ENCODE measurements around the gene ACYP1. TPM values are rescaled to one million over a fixed set of nuclear protein-coding genes. Genes with fewer than 3 reads are reported as not detected.
A peak's percentile ranks its signal among the peaks of the same experiment; 100 is the strongest.

Gene ACYP1
- total and polyA plus RNA-seq, 9 of the 15 experiments (the other 6 are each of a cell fraction or from before 2014, with no cell fraction given) = 19.9 to 113 (median 52.3) TPM

DNA sequence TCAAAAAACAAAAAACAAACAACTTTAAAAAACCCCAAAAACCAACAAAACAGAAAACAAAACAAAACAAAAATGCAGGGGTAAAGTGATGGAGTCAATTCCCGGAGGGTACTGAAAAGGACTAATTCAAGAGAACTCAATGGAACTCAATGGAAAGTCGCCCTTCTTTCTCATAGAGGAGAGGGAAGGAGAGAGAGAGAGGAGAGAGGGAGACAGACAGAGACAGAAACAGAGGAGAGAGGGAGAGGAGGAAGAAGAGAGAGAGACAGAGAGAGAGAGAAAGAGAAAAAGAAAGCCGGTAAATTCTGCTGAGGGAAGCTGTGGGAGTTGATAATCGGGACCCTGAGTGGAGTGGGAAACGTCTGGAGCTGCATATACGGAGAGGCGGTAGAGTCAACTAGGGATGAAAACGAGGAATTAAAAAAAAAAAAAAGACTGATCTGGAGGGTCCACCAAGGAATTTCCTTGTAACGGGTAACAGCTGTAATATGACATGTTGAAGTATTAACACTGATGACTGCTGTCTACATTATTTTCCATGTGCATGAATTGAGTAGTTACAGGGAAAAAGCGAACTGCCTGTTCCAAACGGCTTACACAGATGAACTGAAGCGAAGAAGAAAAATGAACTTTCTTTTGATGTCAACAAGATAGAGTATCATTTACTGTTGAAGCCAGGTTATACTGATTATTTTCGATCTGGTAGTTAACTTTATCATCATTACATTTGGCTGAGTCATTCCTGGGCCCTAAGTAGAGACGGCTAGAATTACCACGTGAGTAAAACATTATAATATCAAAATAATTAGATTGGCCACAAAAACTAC lies 4.7 kb upstream of the ACYP1 start (continued):
- TF ChIP-seq, protein P1, sequence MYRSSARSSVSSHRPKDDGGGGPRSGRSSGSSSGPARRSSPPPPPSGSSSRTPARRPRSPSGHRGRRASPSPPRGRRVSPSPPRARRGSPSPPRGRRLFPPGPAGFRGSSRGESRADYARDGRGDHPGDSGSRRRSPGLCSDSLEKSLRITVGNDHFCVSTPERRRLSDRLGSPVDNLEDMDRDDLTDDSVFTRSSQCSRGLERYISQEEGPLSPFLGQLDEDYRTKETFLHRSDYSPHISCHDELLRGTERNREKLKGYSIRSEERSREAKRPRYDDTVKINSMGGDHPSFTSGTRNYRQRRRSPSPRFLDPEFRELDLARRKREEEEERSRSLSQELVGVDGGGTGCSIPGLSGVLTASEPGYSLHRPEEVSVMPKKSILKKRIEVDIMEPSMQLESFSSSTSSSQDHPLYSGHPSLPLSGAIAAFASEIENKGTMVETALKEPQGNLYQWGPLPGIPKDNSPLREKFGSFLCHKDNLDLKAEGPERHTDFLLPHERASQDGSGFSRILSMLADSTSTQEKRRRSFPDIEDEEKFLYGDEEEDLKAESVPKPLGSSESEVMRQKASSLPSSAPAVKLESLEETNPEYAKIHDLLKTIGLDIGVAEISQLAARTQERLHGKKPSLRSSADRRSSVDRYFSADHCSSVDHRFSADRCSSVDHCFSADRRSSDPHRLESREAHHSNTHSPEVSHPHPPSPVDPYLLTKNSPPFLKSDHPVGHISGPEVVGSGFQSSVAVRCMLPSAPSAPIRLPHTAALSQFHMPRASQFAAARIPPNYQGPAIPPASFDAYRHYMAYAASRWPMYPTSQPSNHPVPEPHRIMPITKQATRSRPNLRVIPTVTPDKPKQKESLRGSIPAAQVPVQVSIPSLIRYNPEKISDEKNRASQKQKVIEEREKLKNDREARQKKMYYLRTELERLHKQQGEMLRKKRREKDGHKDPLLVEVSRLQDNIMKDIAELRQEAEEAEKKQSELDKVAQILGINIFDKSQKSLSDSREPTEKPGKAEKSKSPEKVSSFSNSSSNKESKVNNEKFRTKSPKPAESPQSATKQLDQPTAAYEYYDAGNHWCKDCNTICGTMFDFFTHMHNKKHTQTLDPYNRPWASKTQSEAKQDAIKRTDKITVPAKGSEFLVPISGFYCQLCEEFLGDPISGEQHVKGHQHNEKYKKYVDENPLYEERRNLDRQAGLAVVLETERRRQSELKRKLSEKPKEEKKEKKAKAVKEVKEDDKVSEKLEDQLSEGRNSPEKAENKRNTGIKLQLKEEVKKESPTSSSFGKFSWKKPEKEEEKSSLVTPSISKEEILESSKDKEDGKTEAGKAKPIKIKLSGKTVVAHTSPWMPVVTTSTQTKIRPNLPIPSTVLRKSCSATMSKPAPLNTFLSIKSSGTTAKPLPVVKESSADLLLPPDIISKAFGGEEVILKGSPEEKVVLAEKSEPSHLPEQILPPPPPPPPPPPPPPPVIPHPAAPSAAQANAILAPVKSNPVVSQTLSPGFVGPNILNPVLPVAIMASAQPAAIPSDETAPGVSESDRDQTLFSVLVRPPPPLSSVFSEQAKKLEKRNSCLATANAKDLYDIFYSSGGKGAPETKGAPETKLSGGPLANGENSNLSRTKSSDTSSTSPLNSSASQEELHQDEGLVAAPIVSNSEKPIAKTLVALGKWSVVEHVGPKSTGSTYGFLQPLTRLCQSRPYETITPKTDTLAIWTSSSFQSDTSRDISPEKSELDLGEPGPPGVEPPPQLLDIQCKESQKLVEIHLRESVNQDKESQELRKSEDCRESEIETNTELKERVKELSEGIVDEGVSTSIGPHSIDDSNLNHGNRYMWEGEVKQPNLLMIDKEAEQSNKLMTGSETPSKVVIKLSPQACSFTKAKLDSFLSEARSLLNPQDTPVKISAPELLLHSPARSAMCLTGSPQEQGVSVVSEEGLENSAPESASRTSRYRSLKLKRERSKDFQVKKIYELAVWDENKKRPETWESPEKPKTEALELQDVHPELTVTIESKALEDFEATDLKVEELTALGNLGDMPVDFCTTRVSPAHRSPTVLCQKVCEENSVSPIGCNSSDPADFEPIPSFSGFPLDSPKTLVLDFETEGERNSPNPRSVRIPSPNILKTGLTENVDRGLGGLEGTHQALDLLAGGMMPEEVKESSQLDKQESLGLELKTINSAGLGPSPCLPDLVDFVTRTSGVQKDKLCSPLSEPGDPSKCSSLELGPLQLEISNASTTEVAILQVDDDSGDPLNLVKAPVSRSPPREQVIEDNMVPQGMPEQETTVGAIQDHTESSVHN (IDR thresholded peaks at IDR 0.05; ENCODE audit: borderline replicate concordance in 1 of 2, low read depth in 1 of 2) = no peak
- TF ChIP-seq SIN3A (IDR thresholded peaks at IDR 0.05; ENCODE audit: borderline replicate concordance in 2 of 2, control insufficient read depth in 1 of 2, low read depth in 2 of 2, low read length in 2 of 2) (no peak), ZNF512 (tag; IDR thresholded peaks at IDR 0.05) (peak; percentile 86), ZNF717 (CRISPR knock-in tag; IDR thresholded peaks at IDR 0.05) (no peak), GABPA (tag; conservative IDR thresholded peaks at IDR 0.05; ENCODE audit: low read depth) (no peak), ZNF316 (IDR thresholded peaks at IDR 0.05) (peak; percentile 91), PYGO2 (tag; IDR thresholded peaks at IDR 0.05) (no peak), CCAR2 (IDR thresholded peaks at IDR 0.05; ENCODE audit: low read depth, low read length) (no peak), POU5F1 (IDR thresholded peaks at IDR 0.05; ENCODE audit: borderline replicate concordance, low read depth, low read length, partially characterized antibody) (no peak), TRIM24 (IDR thresholded peaks at IDR 0.05) (0 out of 4 replicates have a peak, but pooled peaks have one; percentile 5 to 10), STAT5A (IDR thresholded peaks at IDR 0.05; ENCODE audit: borderline replicate concordance, low read length) (no peak), ARID2 (IDR thresholded peaks at IDR 0.05) (peak; percentile 35; the same call in 1 of the 2 replicates), NCOA2 (IDR thresholded peaks at IDR 0.05; ENCODE audit: partially characterized antibody in 2 of 2) (no peak), POLR2H (tag; IDR thresholded peaks at IDR 0.05; ENCODE audit: low read depth) (no peak)
